GM18520 (cell line): Measurements from ENCODE around the gene CKM.
"Not testable (repeated sequence)": the region's sequence is repeated elsewhere in the genome, so short reads cannot be mapped to it uniquely, and the experiment has no call there.

Experiments
- ATAC-seq: cut with Tn5 transposase; IDR thresholded peaks from one replicate; pipeline ENCODE4 v1.9.1; 2021; ENCODE audit not compliant: unreplicated experiment

CKM gene

GRCh38 chr19:45349430-45349941 is 26.8 kb upstream of the CKM start:
- no peak for ATAC-seq

GRCh38 chr19:45349126-45349415 is 26.4 kb upstream of the CKM start:
- no peak for ATAC-seq

- ATAC-seq: no peak
Observed at GRCh38 chr19:45348367-45349125, 25.9 kb upstream of the CKM start.

GRCh38 chr19:45347570-45348366 is 25.1 kb upstream of the CKM start:
- no peak for ATAC-seq

GRCh38 chr19:45346449-45346848 is 23.8 kb upstream of the CKM start:
- ATAC-seq: no peak

DNA sequence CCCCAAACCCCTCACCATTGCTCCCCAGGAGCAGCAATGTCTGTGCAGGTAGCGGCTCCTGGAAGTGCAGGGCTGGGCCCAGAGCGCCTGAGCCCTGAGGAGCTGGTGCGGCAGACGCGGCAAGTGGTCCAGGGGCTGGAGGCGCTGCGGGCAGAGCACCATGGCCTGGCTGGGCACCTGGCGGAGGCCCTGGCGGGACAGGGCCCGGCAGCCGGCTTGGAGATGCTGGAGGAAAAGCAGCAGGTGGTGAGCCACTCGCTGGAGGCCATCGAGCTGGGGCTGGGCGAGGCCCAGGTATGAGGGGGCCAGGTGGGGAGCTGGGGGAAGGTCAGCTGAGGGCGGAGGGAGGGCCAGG is 22.8 kb upstream of the CKM start:
- no peak for ATAC-seq

DNA sequence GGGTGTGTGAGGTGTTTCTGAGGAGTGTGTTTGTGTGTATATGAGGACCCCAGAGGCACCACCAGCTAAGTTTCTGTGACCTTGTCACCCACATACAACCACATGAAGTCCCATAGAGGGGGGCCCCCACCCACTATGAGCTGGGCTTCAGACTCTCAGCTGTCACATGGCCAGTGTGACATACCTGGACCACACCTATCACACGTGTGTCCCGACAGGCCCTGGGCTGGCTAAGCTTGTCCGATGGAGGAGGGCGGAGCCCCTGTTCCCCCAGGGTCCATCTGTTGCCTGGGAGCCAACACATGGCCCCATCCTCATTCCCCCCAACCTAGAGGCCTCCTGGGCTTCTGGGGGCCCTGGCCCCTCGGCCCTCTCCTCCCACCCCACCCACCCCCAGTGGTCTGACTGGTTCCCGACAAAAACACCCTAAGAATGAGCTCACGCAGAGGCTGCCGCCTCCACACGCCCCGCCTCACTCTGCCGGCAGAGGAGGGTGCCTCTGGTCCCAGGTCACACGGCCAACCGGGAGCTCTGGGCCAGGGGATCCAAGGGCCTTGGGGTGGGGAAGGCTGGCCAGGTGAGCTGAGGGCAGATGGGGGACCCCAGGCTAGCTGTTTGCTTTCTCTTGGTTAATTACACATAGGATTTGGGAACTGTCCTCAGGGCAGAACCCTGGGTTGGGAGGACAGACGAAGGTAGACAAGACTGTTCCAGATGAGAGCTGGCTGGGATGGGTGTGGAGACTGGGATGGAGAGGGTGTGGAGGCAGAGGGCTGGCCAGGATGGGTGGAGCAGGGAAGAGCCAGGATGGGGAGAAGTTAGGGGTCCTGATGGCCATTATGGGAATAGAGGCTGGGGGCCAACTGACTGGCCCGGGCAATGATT is 22.2 kb upstream of the CKM start:
- ATAC-seq: no peak

DNA sequence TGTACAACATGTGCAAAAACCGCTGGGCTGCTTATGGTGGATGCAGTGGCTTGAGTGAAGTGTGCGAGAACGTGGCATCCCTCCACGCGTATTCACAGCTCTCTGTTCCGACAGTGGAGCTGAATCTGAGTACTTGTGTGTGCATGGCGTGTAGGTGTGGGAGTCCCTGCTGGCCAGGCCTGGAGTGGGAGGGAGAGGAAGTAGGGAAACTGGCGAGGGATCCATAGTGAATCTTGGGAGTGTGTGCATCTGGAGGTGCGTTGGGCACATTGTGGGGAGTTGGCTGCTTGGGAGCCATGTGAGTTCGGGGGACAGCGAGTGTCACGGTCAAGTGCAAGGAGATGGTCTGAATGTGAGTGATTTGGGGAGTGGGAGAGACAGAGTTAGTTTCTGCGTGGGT is 20.2 kb upstream of the CKM start:
- ATAC-seq: no peak

DNA sequence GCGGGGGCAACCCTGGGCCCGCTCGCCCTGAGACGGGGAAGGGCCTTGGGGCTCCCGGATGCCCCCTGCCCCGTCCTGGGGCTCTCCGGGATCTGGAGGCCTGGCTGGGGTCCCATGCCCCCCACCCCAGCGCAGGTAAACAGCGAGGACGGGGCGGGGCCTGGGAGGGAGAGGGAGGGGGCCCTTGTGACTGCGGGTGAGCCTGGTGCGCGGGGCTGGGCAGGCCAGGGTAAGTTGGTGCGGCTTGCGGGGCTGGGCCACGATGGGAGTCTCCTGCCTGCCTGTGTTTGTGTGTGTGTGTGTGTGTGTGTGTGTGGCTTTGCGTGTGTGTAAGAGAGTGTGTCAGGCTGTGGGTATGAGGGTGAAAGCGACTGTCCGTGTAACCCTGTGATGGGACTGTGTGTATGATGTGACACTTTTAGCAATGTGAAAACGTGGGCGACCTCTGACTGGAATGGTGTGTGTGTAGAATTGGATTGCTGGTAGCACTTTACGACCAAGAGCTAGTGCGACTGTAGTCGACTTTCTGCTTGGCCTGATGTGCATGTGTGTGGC is 18.3 kb upstream of the CKM start:
- ATAC-seq: no peak

DNA sequence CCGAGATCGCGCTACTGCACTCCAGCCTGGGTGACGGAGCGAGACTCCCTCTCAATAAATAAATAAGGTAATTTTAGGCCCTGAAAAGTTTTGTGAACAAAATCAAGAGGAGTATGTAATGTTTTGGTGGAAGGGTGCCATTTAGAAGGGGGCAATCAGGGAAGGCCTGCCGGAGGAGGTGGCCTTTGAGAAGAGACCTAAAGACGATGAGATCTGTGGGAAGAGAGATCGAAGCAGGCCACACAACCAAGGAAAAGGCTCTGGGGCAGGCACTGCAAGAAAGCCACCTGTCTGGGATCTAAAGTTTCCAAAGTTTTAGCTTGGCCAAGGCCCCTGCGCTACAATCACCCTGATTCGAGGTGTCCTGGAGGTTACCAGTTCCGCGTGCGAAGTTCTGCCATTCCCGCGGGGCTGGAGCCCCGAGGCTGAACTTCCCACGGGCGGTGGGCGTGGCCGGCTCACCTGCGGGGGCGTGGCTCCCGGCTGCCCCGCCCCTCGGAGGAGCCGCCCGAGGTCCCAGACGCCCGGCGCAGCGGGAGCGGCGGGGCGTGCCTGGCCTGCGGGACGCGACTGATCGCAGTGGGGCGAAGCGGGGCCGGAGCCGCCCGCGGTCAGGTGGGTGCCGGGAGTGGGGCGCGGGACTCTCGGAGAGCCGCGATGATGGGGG is 17.7 kb upstream of the CKM start, which contains the start of gene KLC3:
Gene KLC3 (plus strand): TSS at position 519 of the 667 bp plus-strand sequence. CDS start 4,792 bp downstream, outside the sequence.
- ATAC-seq: no peak

DNA sequence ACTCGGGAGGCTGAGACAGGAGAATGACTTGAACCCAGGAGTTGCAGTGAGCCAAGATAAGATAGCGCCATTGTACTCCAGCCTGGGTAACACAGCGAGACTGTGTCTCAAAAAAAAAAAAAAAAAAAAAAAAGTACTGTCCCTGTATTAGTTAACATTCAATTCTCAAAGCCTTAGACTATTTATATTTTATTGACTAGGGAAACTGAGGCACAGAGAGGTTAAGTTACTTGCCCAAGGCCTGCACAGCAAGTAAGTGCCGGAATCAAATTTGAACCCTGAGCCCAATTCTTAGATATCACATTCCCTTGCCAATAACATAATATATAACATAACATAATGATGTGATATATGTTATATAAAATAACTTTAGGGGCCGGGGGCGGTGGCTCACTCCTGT is 17.0 kb upstream of the CKM start:
- no peak for ATAC-seq

DNA sequence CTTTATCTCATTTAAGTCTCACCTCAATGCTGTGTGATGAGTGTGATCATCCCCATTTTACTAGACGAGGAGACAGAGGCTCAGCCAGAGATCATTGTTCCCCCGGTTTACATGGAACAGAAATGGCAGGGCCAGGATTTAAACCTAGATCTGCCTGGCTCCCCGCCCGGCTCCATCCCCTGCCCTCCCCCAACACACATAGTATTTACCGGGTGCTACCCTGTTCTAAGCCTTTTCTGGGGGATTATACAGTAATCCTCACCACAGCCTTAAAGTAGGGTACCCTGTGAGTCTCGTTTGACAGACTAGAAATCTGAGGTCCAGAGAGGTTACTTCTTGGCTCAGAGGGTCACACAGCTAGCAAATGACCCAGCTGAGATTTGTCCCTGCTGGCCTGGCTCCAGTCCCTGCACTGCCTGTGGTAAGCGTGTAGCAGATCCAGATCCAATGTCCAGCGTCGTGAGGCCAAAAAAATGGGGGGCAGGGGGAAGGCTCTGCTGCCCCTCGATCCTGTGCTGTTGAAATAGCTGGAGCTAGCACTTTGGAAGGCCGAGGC is 14.1 kb upstream of the CKM start:
- no peak for ATAC-seq

DNA sequence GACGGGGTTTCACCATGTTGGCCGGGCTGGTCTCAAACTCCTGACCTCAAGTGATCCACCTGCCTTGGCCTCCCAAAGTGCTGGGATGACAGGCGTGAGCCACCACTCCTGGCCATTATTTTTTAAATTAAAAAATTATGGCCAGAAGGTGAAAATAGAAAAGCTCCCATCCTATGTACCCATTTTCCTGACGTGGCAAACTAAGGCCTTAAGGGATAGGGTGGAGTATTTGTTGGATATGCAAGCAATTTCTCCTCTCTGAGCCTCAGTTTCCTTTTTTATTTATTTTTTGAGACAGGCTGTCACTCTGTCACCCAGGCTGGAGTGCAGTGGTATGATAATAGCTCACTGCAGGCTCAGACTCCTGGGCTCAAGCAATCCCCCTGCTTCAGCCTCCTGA is 12.2 kb upstream of the CKM start:
- not testable (repeated sequence) for ATAC-seq

DNA sequence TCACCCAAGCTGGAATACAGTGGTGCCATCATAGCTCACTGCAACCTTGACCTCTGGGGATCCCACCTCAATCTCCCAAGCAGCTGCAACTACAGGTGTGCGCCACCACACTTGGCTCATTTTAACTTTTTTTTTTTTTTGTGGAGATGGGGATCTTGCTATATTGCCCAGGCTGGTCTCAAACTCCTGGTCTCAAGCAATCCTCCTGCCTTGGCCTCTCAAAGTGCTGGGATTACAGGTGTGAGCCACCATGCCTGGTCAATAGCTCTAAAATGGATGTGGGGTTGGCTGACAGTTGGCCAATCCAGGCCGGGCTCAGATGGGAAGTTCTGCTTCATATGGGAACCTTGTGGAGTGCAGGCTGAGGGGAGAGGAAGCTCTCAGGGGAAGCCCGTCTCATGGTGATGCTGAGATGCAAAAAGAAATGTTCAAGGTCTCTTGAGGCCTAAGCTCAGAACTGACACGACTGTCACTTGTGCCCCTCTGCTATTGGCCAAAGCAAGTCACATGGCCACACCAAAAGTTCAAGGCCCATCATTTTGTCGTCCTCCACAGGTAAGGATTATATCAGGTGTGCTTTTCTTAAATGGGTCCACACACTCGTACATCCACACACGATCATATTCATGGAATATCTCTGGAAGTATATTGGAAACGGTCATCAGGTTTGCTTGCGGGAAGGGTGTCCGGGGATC is 11.1 kb upstream of the CKM start:
- no peak for ATAC-seq

GRCh38 chr19:45331411-45331810 is 8.7 kb upstream of the CKM start:
- no peak for ATAC-seq

DNA sequence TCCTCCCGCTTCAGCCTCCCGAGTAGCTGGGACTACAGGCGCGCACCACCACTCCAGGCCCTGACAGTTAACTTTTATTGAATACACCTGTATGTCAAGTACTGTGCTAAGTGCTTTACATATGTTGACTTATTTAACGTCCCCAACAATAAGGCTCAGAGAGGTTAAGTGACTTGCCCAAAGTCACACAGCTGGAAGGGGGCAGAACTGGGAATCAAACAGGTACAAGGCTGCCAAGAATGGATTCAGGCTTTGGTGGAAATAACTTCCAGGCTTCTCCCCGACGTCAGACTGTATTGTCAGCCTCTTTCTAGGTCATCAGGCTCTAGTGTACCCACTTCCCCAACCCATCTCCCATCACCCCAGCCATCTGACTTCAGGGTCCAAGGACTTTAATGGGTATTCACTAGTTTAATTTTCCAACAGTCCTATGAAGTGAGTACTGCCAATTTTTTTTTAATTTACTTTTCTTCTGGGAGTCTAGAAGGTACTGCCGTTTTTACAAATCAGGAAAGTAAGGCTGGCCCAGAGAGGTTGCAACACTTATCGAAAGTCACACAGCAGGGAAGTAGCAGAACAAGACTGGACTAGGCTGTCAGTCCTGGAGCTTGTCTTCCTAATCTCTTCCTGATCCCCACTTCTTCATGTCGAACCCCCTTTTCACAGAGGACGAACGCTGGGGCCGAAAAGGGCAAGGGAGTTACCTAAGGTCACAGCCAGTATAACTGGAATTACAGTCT is 4.9 kb upstream of the CKM start:
- ATAC-seq: no peak

DNA sequence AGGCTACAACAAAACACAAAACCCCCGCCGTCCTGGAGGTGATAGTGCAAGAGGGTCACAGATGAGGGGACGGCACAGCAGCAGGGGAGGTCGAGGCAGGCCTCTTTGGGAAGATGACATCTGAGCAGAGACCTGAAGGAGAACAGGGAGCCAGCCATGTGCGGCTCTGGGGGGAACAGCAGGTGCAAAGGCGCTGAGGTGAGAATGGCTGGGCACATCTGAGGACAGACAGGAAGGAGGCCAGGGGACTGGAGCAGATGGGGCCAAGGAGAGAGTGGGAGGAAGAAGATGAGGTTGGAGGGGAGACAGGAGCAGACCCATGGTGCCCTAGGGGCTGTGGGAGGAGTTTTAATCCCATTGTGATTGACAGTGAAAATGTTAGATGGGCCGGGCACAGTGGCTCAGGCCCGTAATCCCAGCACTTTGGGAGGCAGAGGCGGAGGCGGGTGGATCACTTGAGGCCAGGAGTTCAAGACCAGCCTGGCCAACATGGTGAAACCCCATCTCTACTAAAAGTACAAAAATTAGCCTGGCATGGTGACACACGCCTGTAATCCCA is 1.8 kb upstream of the CKM start:
- no peak for ATAC-seq

- no peak for ATAC-seq
Observed at GRCh38 chr19:45323671-45324081, 1.0 kb upstream of the CKM start.

DNA sequence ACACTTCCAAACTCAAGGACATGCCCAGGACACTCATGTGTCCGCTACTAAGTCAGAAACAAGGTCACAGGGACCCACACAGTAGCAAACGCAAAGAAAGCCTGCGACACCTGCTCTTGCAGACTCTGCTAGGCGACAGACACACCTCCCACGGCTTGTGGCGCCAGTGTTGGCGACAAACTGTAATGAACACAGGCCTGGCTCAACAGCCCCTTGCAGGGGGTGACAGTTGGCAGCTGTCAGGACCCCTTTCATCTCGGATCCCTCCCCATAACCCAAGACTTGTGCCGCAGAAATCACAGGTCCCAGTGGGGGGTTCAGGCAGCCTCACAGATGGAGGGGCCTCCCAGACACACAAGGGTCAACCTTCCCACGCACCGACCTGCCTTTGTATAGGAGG is 364 bp downstream of the CKM start:
- no peak for ATAC-seq
